GM21390 (cell line): ENCODE data around the gene IFNGR1.
A peak's percentile ranks its signal among the peaks of the same experiment; 100 is the strongest.
"Not testable (repeated sequence)": the region's sequence is repeated elsewhere in the genome, so short reads cannot be mapped to it uniquely, and the experiment has no call there.

Experiments used
- ATAC-seq: cut with Tn5 transposase; IDR thresholded peaks from one replicate; pipeline ENCODE4 v1.9.1; 2021; ENCODE audit not compliant: unreplicated experiment

IFNGR1 gene

GRCh38 chr6:137236581-137237355 is 17.6 kb upstream of the IFNGR1 start:
- no peak for ATAC-seq

GRCh38 chr6:137235686-137236085 is 16.5 kb upstream of the IFNGR1 start:
- no peak for ATAC-seq

GRCh38 chr6:137233911-137234863 is 15.0 kb upstream of the IFNGR1 start:
- peak; percentile 68 for ATAC-seq

DNA sequence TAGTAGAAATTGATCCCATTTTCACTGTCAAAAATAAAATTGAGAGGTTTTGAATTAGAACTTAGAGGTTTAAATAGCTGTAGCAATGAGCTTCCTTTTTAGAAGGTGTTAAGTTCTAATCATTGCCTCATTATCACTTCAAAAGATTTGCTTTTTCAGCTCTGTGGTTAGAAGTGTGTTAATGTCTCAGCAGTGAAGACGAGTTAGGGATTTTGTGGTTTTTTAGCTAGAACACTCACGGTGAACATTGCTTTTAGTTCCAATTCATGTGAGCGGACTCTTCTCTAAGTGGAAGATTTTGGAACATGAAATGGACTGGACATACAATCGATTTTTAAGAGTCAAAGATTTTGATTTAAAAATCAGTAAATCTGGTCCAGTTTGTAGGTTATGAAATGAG is 12.7 kb upstream of the IFNGR1 start:
- no peak for ATAC-seq

- ATAC-seq: no peak
These were observed 11.9 kb upstream of the IFNGR1 start for GRCh38 chr6:137230956-137231555.

- no peak for ATAC-seq
These were observed 11.4 kb upstream of the IFNGR1 start for GRCh38 chr6:137230547-137230946.

GRCh38 chr6:137229075-137229759 is 10.0 kb upstream of the IFNGR1 start:
- ATAC-seq: no peak

DNA sequence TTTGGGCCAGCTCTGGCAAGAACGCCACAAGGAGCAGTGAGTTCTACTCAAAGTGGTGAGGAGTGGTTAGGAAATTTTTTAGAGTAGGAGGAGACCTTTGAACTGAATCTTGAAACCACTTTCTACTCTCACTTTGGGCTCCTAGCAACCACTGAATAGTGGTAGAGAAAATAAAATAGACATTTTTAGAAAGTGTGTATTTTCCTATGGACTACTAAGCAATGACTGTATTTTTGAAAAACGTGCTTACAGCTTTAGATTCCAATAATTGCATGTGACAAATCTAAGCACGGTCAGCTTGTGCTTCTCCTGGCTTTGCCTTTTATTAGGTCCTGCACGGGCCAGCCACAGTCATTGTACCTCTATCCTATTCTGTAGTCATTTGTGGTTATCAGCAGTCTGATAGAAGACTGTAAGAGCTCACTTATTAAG is 8.7 kb upstream of the IFNGR1 start:
- peak; percentile 52 for ATAC-seq

DNA sequence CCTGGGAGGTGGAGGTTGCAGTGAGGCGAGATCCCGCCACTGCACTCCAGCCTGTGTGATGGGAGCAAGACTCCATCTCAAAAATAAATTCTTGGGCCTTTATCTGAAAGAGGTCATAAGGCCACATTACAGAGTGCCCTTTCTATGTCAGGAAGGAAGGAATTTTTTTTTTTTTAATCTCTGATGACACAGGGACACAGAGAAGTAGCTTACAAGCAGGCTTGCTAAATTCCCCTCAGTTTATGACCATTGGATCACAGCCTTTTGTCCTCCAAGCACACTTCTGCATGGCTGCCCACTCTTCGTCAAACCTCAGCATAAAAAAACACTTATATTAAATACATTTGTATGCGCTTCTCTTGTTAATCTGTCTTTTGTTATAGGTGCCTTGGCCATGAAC is 7.5 kb upstream of the IFNGR1 start:
- ATAC-seq: no peak

DNA sequence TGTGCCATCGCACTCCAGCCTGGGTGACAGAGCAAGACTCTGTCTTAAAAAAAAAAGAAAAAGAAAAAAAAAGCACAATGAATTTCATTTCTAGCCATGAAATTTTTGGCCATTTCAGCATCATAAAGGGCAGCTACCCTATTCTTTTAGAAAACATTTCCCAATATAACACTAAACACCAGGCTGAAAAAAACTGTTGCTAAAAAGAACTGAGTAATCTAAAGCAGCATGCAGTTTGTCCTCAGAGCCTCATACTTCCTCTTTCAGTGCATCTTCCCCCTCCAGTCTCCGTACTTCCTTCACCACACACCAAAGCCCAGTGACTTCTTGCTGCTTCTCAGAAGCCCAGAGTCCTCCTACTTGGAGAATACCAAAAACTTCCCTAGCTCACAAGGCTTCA is 5.6 kb upstream of the IFNGR1 start:
- peak; percentile 46 for ATAC-seq

DNA sequence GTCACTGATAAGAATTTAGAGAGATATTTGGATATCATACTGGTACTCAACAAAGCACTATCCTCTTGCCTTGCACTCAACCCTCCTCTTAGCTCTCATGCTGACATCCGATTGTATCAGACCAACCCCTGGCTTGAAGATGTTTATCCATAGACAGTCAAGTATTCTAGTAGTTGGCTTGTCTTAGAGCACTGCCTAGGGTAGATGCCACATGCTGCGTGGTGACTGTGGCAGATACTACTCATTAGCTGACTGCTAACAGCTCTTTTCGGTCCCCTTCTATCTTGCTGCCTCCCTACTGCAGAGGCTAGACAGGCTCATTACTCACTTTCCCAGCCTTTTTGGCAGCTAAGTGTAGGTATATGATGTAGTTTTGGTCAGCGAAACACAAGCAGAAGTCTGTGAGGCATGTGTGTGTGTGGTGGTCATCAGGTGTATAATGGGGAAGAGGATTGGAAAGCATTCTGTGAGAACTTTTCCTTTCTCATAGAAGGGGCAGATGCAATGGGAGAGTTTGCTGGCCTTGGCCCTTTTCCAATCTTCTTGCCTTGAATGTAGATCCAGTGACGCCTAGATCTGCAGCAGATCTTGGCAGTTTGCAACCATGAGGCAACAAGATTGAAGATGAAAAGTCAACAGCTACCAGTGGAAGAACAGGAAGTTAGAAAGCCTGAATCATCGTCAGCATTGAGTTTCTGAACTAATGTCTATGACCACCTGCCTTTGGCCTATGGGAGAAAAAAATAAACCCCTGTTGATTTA is 4.4 kb upstream of the IFNGR1 start:
- no peak for ATAC-seq

- no peak for ATAC-seq
These were observed 3.2 kb upstream of the IFNGR1 start for GRCh38 chr6:137222381-137222780.

GRCh38 chr6:137219664-137220252 is 573 bp upstream of the IFNGR1 start:
- ATAC-seq: no peak

- peak; percentile 31 for ATAC-seq
These were observed 690 bp downstream of the IFNGR1 start for GRCh38 chr6:137218473-137218916.

DNA sequence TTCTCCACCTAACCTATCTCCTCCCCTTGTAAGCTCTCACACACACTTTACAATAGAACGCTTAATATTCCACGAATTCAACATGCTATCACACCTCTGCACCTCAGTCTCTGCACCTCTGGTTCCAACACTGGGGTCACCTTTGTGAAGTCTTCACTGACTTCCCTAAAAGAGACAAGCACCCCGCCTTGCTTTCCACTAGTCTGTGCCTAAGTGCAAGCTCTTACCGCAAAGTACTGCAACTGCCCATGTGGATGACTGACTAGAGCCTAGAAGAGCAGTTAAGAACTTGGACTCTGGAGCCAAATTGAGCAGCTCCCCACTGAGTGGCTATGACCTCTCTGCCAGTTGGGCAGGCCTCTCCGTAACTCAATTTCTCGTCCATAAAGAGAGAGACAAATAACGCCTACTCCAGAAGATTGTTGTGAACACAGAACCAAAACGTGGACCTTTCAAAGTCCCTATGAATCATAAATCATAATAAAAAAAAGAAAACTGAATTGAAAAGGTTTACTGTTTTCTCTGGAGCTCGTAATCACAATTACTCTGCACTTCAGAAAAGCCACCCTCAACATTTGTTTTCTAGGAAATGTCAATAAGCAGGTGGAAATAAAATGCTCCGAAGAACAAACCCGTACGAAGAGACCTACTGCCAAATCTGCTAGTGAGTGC is 1.2 kb downstream of the IFNGR1 start:
- ATAC-seq: no peak

GRCh38 chr6:137216875-137217553 is 2.2 kb downstream of the IFNGR1 start:
- no peak for ATAC-seq

DNA sequence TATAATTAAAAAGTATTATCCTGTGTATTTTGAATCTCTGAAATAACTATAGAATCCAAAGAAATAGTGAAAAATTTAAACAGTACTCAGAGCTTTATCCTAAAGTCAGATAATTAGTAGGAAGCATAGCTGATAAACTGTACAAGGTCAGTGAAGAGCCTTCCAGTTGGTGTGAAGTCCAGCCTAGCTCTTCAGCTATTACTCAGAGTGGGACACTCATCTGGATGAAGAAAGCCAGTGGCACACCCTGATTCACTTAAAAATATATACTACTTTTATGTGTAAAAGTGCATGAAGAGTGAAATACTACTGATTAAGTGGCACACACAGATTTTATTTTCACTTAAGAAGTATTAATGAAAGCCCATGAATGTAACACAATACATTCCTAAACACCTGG is 3.1 kb downstream of the IFNGR1 start:
- ATAC-seq: no peak

- ATAC-seq: not testable (repeated sequence)
These were observed 3.6 kb downstream of the IFNGR1 start for GRCh38 chr6:137215630-137216029.

- ATAC-seq: no peak
These were observed 4.3 kb downstream of the IFNGR1 start for GRCh38 chr6:137214931-137215330.
